Measurements from ENCODE around the gene TMEM59. TPM values are rescaled to one million over a fixed set of nuclear protein-coding genes. Genes with fewer than 3 reads are reported as not detected.

Gene TMEM59, protein sequence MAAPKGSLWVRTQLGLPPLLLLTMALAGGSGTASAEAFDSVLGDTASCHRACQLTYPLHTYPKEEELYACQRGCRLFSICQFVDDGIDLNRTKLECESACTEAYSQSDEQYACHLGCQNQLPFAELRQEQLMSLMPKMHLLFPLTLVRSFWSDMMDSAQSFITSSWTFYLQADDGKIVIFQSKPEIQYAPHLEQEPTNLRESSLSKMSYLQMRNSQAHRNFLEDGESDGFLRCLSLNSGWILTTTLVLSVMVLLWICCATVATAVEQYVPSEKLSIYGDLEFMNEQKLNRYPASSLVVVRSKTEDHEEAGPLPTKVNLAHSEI
- 123 and 139 TPM in 2 replicates for total RNA-seq (2021; fragmentation: NEBNext Ultra II Directional; extraction: Animal tissue kit (Norgen Biotek cat#: 25700))
- 71.2 and 116 TPM in 2 replicates for polyA plus RNA-seq (2011; rRNA removed)
- polyA plus RNA-seq (2011; cell fraction: cytosol; rRNA removed) = 132 TPM
- 40.3 TPM for polyA plus RNA-seq (2011; cell fraction: nucleus; rRNA removed)
- 97.4 to 114 TPM (median 102 TPM) in 4 replicates for polyA plus RNA-seq (2012, experiment 1 of 2)
- polyA plus RNA-seq (2012, experiment 2 of 2) = 26.5 TPM
- 141 TPM for polyA plus RNA-seq (2013, experiment 1 of 2)
- 160 TPM for polyA plus RNA-seq (2013, experiment 2 of 2)
- 95.0 and 118 TPM in 2 replicates for polyA minus RNA-seq (2011; rRNA and poly(A)+ RNA removed)
- polyA minus RNA-seq (2011; cell fraction: cytosol; rRNA and poly(A)+ RNA removed) = 52.6 TPM
- 36.0 TPM for polyA minus RNA-seq (2011; cell fraction: nucleus; rRNA and poly(A)+ RNA removed)
- long read RNA-seq, experiment 1, full-length matches to known transcripts = 81 of 121 reads
- long read RNA-seq, experiment 1, partial matches to known transcripts = 10 of 121 reads
- long read RNA-seq, experiment 1, other reads (novel, unspliced or antisense) = 30 of 121 reads
- long read RNA-seq, experiment 2, full-length matches to known transcripts = 187 of 263 reads
- long read RNA-seq, experiment 2, partial matches to known transcripts = 0 of 263 reads
- long read RNA-seq, experiment 2, other reads (novel, unspliced or antisense) = 76 of 263 reads

DNA sequence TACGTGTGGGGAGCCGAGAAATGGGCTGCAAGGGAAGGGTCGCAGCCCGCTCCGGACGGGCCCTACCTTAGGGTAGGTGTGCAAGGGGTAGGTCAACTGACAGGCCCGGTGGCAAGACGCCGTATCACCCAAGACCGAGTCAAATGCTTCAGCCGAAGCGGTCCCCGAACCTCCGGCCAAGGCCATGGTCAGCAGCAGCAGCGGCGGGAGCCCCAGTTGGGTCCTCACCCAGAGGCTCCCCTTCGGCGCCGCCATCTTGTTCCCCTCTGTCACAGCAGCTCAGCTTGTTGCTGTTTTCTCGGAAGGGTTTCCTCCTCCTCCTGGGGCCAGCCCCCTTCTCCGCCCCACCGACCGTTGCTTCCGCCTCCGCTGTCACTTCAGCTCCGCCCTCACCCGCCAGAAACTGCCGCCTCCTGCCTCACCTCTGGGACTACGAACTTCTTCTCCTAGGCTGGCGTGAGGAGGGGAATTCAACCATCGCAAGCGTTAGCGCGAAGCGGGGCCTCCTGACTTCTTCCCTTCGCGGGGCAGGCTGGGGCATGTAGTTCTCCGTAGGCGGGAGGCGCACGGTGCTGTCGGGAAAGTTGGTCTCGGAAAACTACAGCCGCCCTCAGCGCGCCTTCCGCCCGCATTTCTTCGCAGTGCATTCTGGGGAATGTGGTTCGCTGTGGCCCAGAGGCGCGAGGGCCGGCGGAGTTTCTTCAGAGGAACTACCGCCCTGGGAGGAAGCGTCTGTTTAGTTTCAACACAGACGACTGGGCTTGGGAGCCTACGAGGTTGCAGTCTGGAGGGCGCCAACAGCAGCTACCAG is at the start of gene TMEM59, which contains the start of gene TCEANC2:
TSS of gene TMEM59 (minus strand) at position 271 of the 811 bp plus-strand sequence. CDS start at position 255, 16 bp downstream.
TSS of gene TCEANC2 (plus strand) at position 675 of the 811 bp plus-strand sequence. CDS start 815 bp downstream, outside the sequence.
- H3K4me2 ChIP-seq (ENCODE audit: insufficient read depth in 1 of 2, low read depth in 2 of 2, low read length in 2 of 2) = peak within 1 kb of the TSS; percentile 75 to 90
- peak within 1 kb of the TSS; percentile 28 for H2BK5ac ChIP-seq (ENCODE audit: low read depth, low read length)
- H3K27ac ChIP-seq (ENCODE audit: low read depth, low read length) = peak within 1 kb of the TSS; percentile 90
- H3K23me2 ChIP-seq (ENCODE audit: low read depth, low read length) = no peaks in the 10 kb centered on the region
- WGBS, 2 experiments (ENCODE audit: extremely low coverage in 1 of 2, insufficient coverage in 1 of 2, insufficient read length in 1 of 2, insufficient replicate concordance in 2 of 2, low coverage in 1 of 2, low lambda C conversion rate in 2 of 2, missing lambda C conversion rate in 1 of 2) = 1% methylated on average over 58 of the region's 59 CpGs; no CpG with 5 or more reads in 1 of the 2 experiments
- ChIA-PET CTCF (ENCODE audit: partially characterized antibody) (interaction anchor here (0.6 to 1.3 kb wide), 5 partner anchors 15 to 260 kb away, joined by 3 read pairs; no protein-coding TSS in a partner anchor), POLR2A (ENCODE audit: partially characterized antibody) (interaction anchor here (0.6 to 2.4 kb wide), 8 partner anchors 8 to 141 kb away, joined by 3 to 10 read pairs (median 4); no protein-coding TSS in a partner anchor)
- DNase-seq (ENCODE audit: low read depth in 1 of 2, low spot score in 2 of 2) (peak; percentile 88 to 90), FAIRE-seq (peak; percentile 50)
- H3K4me1 ChIP-seq (replicated peaks in 1 of 4; ENCODE audit: control insufficient read depth in 3 of 4, insufficient read depth in 4 of 4, low read length in 3 of 4) = peaks cover 0 to 5% (median 3%) of the 10 kb centered on the region in 4 experiments; a peak in 4 of 7 replicates
- no peak within 1 kb of the TSS for H3K23ac ChIP-seq (ENCODE audit: insufficient read length)
- H3K36me3 ChIP-seq (ENCODE audit: control insufficient read depth in 2 of 4, insufficient read depth in 4 of 4, low read length in 3 of 4) = no peaks in the 10 kb centered on the region
- peak within 1 kb of the TSS; percentile 65 for H2AFZ ChIP-seq (ENCODE audit: low read length)
- no peak within 1 kb of the TSS for H2BK20ac ChIP-seq (ENCODE audit: low read length)
- H2BK120ac ChIP-seq (replicated peaks; ENCODE audit: low read depth, low read length) = no peak within 1 kb of the TSS
- H3K79me1 ChIP-seq (ENCODE audit: low read depth, low read length) = peaks cover 2% of the 10 kb centered on the region; the same call in 1 of the 2 replicates
- peak within 1 kb of the TSS; percentile 63 to 82 (median 76) for H3K9ac ChIP-seq (replicated peaks in 1 of 4; ENCODE audit: extremely low read depth in 1 of 4, low read depth in 3 of 4, low read length in 3 of 4)
- peak within 1 kb of the TSS; percentile 84; the same call in 1 of the 2 replicates for H3K18ac ChIP-seq (ENCODE audit: extremely low read depth, low read length)
- peak within 1 kb of the TSS; percentile 40 for H4K91ac ChIP-seq (replicated peaks; ENCODE audit: insufficient read length, low read length)
- peaks cover 7 to 42% of the 10 kb centered on the region in 2 experiments; a peak in 3 of 4 replicates for H3K79me2 ChIP-seq (ENCODE audit: control insufficient read depth in 1 of 2, insufficient read depth in 2 of 2, low read length in 2 of 2)
- H4K20me1 ChIP-seq (replicated peaks in 1 of 2; ENCODE audit: control insufficient read depth in 1 of 2, insufficient read depth in 2 of 2, low read length in 2 of 2) = no peaks in the 10 kb centered on the region
- H3K56ac ChIP-seq (replicated peaks; ENCODE audit: insufficient read length, low read depth, low read length) = peak within 1 kb of the TSS; percentile 81
- H3K9me3 ChIP-seq (ENCODE audit: insufficient read depth in 2 of 2, low read depth in 1 of 2, low read length in 1 of 2) = no peaks in the 10 kb centered on the region
- H4K8ac ChIP-seq (ENCODE audit: extremely low read depth, insufficient read depth, low read length) = peak within 1 kb of the TSS; percentile 91; the same call in 1 of the 2 replicates
- no peak within 1 kb of the TSS for H2BK15ac ChIP-seq (ENCODE audit: low read length)
- no peaks in the 10 kb centered on the region for H3K27me3 ChIP-seq (replicated peaks in 1 of 4; ENCODE audit: control insufficient read depth in 3 of 4, extremely low read depth in 1 of 4, insufficient read depth in 3 of 4, low read length in 3 of 4)
- peak within 1 kb of the TSS; percentile 14 for H3K4ac ChIP-seq (replicated peaks; ENCODE audit: insufficient read length, low read depth, low read length)
- no peak within 1 kb of the TSS for H2AK5ac ChIP-seq (ENCODE audit: low read depth, low read length)
- H3K4me3 ChIP-seq (ENCODE audit: extremely low read depth in 1 of 4, insufficient read depth in 2 of 4, low read depth in 3 of 4, low read length in 4 of 4) = peak within 1 kb of the TSS; percentile 72 to 96 (median 81)
- no peak within 1 kb of the TSS; the same call in 1 of the 2 replicates for H2BK12ac ChIP-seq (ENCODE audit: low read depth, low read length)
- H3K14ac ChIP-seq (ENCODE audit: insufficient read length) = no peak within 1 kb of the TSS
- H4K5ac ChIP-seq (ENCODE audit: insufficient read length, low read depth, low read length) = peak within 1 kb of the TSS; percentile 43
- TF ChIP-seq MAFK (IDR thresholded peaks at IDR 0.05; ENCODE audit: low read depth, low read length) = no peak
- TF ChIP-seq TAF1 (IDR thresholded peaks at IDR 0.05; ENCODE audit: low read depth, low read length) = peak; percentile 72; the same call in 1 of the 2 replicates
- TF ChIP-seq SAP30 (IDR thresholded peaks at IDR 0.05; ENCODE audit: insufficient read depth, insufficient replicate concordance, low read length) = peak; percentile 97
- peak; percentile 61; the same call in 1 of the 2 replicates for TF ChIP-seq KDM5A (IDR thresholded peaks at IDR 0.05; ENCODE audit: low read length)
- peak; percentile 73 for TF ChIP-seq CREB1 (IDR thresholded peaks at IDR 0.05)
- TF ChIP-seq PHF8 (conservative IDR thresholded peaks at IDR 0.05; ENCODE audit: low read depth, low read length) = peak; percentile 24; the same call in 1 of the 2 replicates
- no peak for TF ChIP-seq CHD1 (IDR thresholded peaks at IDR 0.05; ENCODE audit: low read depth, low read length)
